ENCODE data around the gene HYPK. TPM values are rescaled to one million over a fixed set of nuclear protein-coding genes. Genes with fewer than 3 reads are reported as not detected.
A peak's percentile ranks its signal among the peaks of the same experiment; 100 is the strongest.
"Not testable (repeated sequence)": the region's sequence is repeated elsewhere in the genome, so short reads cannot be mapped to it uniquely, and the experiment has no call there.

HYPK gene
- total and polyA plus RNA-seq, 9 donors, result 3.9 to 20.3 (median 10.9) TPM

DNA sequence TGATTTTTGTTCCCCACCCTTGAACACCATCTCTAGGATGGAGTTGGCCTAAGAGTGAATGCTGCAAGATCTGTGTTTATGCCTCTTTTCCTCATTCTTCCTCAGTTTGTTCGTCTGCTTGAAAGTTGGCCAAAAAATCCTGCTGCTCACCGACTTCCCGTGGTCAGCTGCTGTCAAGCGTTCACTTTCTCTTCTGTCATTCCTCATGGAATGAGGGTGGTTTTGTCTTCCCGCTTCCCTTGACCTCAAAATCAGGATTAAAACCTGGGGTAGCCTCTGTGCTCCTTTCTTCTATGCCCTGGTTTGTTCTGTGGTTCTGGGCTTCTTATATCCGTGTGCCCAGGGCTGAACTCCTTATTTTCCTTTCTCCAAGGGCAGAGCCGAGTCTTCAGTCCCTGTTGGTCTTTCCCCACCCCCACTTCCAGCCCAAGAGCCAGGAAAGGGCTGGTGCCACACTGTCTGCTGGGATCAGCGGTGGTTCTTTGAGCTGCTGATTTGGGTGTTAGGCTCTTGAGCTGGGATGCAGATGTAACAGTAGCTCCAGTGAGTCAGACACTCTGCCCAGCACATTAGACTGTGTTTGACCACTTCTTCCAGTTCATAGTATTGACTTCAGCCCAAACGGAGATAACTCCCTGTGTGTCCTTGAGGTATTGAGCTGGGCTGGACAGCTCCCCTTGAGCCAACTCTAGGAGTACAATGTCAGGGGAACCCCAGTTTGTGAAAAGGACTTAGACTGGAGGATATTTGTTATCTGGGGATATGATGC is 5.9 kb upstream of the HYPK start:
- H3K4me3 ChIP-seq (ENCODE audit: low read length), result no peak overlapping the region
- H3K4me1 ChIP-seq (ENCODE audit: control insufficient read depth, insufficient read depth, low read length), result peaks cover 31% of the 10 kb centered on the region
- peaks cover 51% of the 10 kb centered on the region for H3K36me3 ChIP-seq (ENCODE audit: control insufficient read depth, insufficient read depth, low read length)
- H3K27me3 ChIP-seq (ENCODE audit: control insufficient read depth, insufficient read depth, low read length), result no peaks in the 10 kb centered on the region
- no peak overlapping the region for H3K27ac ChIP-seq (ENCODE audit: low read length)
- WGBS (ENCODE audit: insufficient coverage), result 50% methylated on average over 1 of the region's 9 CpGs
- DNase-seq, result no peak
- no peaks in the 10 kb centered on the region for H3K9me3 ChIP-seq (replicated peaks; ENCODE audit: control insufficient read depth, low read depth, low read length)

DNA sequence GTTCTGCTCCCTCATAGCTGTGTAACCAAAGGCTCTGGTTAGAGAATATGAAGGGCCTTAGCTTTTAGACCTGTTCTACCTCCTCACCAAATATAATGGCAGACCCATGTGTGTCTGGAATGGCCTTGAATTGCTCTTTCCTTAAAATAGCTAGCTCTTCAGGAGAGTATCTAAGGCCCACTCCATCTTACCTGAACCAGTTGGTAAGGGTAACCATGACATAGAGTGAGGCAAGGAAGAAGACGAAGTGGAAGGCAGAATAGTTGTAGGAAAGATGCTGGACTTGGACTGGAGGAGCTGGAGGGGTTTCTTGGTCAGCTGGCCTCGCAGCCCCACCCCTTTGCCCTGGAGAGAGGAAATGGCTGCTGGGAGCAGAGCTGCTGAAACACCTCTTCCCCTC is 5.2 kb upstream of the HYPK start:
- H3K27me3 ChIP-seq (ENCODE audit: control insufficient read depth, insufficient read depth, low read length), result no peaks in the 10 kb centered on the region
- H3K4me1 ChIP-seq (ENCODE audit: control insufficient read depth, insufficient read depth, low read length), result peaks cover 38% of the 10 kb centered on the region
- no peaks in the 10 kb centered on the region for H3K9me3 ChIP-seq (replicated peaks; ENCODE audit: control insufficient read depth, low read depth, low read length)
- H3K27ac ChIP-seq (ENCODE audit: low read length), result no peak overlapping the region
- H3K36me3 ChIP-seq (ENCODE audit: control insufficient read depth, insufficient read depth, low read length), result peaks cover 58% of the 10 kb centered on the region
- H3K4me3 ChIP-seq (ENCODE audit: low read length), result no peak overlapping the region
- DNase-seq, result no peak
- no CpG with 5 or more reads among the region's 2 CpGs for WGBS (ENCODE audit: insufficient coverage)

DNA sequence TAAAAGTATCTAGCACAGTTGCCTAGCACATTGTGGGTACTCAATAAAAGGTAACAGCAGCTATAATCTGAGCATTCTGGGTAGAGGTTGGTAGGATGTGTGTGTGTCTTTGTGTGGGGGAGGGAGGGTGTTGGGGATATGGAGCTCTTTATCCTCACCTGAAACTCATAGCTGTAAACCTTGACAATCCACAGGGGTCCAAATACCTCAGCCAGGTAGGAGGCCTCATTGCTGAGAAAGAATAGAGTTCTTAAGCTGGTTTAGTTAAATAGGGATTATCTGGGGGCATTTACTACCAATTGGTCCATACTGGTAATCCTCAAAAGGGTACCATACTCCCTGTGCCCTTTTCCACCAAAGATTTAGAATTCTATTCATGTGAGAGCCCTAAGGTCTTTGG is 4.4 kb upstream of the HYPK start:
- Histone ChIP-seq H3K27me3 (ENCODE audit: control insufficient read depth, insufficient read depth, low read length) (no peaks in the 10 kb centered on the region), H3K9me3 (replicated peaks; ENCODE audit: control insufficient read depth, low read depth, low read length) (no peaks in the 10 kb centered on the region), H3K4me1 (ENCODE audit: control insufficient read depth, insufficient read depth, low read length) (peaks cover 41% of the 10 kb centered on the region), H3K36me3 (ENCODE audit: control insufficient read depth, insufficient read depth, low read length) (peaks cover 58% of the 10 kb centered on the region), H3K4me3 (ENCODE audit: low read length) (no peak overlapping the region), H3K27ac (ENCODE audit: low read length) (no peak overlapping the region)
- no peak for DNase-seq

DNA sequence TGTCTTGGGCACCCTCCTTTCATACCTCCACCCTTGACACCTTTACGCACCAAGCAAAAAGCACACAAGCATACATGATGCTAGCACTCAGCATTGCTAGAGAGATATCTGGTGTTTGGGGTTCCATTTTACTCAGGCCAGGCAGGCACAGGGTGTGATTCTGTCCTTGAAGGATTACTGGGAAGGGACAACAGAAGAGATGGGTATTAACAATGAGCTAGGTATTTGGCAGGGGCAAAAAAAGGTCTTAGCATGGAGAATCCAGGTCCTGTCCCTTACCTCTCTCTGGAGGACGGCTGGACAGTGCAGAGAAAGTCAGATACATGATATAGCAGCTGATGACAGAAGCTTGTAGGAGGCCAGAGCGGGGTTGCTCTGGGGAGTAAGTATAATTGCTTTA is 3.8 kb upstream of the HYPK start:
- Histone ChIP-seq H3K27me3 (ENCODE audit: control insufficient read depth, insufficient read depth, low read length) (no peaks in the 10 kb centered on the region), H3K27ac (ENCODE audit: low read length) (peak overlapping the region; percentile 61), H3K36me3 (ENCODE audit: control insufficient read depth, insufficient read depth, low read length) (peaks cover 59% of the 10 kb centered on the region), H3K4me1 (ENCODE audit: control insufficient read depth, insufficient read depth, low read length) (peaks cover 43% of the 10 kb centered on the region), H3K9me3 (replicated peaks; ENCODE audit: control insufficient read depth, low read depth, low read length) (no peaks in the 10 kb centered on the region), H3K4me3 (ENCODE audit: low read length) (no peak overlapping the region)
- DNase-seq, result no peak
- whole genome bisulfite sequencing (ENCODE audit: insufficient coverage), result no CpG with 5 or more reads among the region's 3 CpGs

DNA sequence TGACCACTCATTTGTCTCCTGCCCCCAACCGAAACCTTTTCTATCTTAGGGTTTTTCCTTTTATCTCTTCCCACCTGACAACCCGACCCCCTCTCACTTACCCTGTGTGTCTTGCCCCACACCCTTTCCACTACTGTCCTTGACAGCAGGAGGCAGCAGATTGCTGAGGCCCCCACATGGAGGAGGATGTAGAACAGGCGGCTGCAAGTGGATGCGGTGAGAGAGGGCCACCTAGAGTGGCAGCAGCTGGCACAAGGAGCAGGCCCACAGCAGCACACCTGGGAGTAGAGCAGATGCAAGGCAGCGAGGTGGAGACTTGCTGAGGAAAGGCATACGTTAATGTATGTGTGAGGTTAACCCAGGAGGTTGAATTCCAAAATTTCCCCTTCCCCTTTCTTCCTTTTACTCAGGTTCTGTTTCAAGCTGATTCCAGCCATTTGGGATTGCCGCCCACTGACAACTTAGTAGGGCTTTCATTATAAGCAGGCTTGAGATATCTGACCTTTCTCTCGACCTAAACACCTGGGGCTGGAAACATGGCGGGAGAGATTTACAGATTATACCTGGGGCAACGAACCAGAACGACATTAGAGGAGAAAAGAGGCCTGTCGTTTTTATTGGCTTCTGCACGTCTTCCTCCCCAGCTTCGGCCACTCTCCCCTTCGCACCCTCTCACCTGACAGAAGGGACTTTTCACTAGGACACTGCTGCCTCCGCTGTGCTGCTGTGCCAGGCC is 1.0 kb upstream of the HYPK start:
- H3K4me1 ChIP-seq (ENCODE audit: control insufficient read depth, insufficient read depth, low read length), result peaks cover 30% of the 10 kb centered on the region
- H3K27ac ChIP-seq (ENCODE audit: low read length), result peak overlapping the region; percentile 97
- 82% methylated on average over 11 of the region's 16 CpGs for WGBS (ENCODE audit: insufficient coverage)
- H3K4me3 ChIP-seq (ENCODE audit: low read length), result no peak overlapping the region
- H3K27me3 ChIP-seq (ENCODE audit: control insufficient read depth, insufficient read depth, low read length), result no peaks in the 10 kb centered on the region
- DNase-seq, result no peak
- no peaks in the 10 kb centered on the region for H3K9me3 ChIP-seq (replicated peaks; ENCODE audit: control insufficient read depth, low read depth, low read length)
- H3K36me3 ChIP-seq (ENCODE audit: control insufficient read depth, insufficient read depth, low read length), result peaks cover 64% of the 10 kb centered on the region

DNA sequence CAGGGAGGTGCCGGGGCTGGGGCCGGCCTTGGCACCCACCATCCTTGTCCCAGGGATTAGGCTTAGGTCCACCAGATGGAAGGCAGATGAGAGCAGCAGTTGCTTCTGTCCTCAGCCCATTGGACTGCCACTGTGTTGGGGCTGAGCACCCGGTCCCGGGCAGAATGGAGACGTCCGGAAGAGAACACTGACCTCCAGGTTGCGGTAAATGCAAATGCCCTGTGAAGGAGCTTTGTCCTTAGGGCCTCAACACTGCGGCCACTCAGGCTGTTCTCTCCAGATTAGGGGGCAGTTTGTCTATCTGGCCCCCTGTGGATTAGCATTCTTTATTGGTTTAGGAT is 484 bp upstream of the HYPK start, which contains the start of gene SERINC4:
Gene SERINC4, minus strand, starts transcription at position 276 of the 341 bp plus-strand sequence. Its CDS starts 234 bp downstream, at position 42.
- peak within 1 kb of the TSS; percentile 90 for H3K4me3 ChIP-seq (ENCODE audit: low read length)
- peaks cover 62% of the 10 kb centered on the region for H3K36me3 ChIP-seq (ENCODE audit: control insufficient read depth, insufficient read depth, low read length)
- H3K9me3 ChIP-seq (replicated peaks; ENCODE audit: control insufficient read depth, low read depth, low read length), result no peaks in the 10 kb centered on the region
- no peak for DNase-seq
- H3K4me1 ChIP-seq (ENCODE audit: control insufficient read depth, insufficient read depth, low read length), result peaks cover 25% of the 10 kb centered on the region
- 91% methylated on average over 7 of the region's 8 CpGs for WGBS (ENCODE audit: insufficient coverage)
- H3K27ac ChIP-seq (ENCODE audit: low read length), result peak within 1 kb of the TSS; percentile 97
- H3K27me3 ChIP-seq (ENCODE audit: control insufficient read depth, insufficient read depth, low read length), result no peaks in the 10 kb centered on the region

DNA sequence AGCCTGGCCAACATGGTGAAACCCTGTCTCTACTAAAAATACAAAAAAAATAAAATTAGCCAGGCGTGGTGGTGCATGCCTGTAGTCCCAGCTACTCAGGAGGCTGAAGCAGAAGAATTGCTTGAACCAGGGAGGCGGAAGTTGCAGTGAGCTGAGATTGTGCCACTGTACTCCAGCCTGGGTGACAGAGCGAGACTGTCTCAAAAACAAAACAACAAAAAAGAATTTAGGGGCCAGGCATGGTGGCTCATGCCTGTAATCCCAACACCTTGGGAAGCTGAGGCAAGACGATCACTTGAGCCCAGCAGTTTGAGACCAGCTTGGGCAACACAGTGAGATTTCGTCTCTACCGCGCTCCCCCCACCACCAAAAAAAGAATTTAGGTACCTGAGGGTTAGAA is 2.3 kb downstream of the HYPK start:
- H3K9me3 ChIP-seq (replicated peaks; ENCODE audit: control insufficient read depth, low read depth, low read length); H3K27ac ChIP-seq (ENCODE audit: low read length); H3K27me3 ChIP-seq (ENCODE audit: control insufficient read depth, insufficient read depth, low read length); DNase-seq; H3K4me3 ChIP-seq (ENCODE audit: low read length): not testable (repeated sequence)
- H3K4me1 ChIP-seq (ENCODE audit: control insufficient read depth, insufficient read depth, low read length), result peaks cover 16% of the 10 kb centered on the region
- 95% methylated on average over 4 of the region's 7 CpGs for WGBS (ENCODE audit: insufficient coverage)
- peaks cover 64% of the 10 kb centered on the region for H3K36me3 ChIP-seq (ENCODE audit: control insufficient read depth, insufficient read depth, low read length)

DNA sequence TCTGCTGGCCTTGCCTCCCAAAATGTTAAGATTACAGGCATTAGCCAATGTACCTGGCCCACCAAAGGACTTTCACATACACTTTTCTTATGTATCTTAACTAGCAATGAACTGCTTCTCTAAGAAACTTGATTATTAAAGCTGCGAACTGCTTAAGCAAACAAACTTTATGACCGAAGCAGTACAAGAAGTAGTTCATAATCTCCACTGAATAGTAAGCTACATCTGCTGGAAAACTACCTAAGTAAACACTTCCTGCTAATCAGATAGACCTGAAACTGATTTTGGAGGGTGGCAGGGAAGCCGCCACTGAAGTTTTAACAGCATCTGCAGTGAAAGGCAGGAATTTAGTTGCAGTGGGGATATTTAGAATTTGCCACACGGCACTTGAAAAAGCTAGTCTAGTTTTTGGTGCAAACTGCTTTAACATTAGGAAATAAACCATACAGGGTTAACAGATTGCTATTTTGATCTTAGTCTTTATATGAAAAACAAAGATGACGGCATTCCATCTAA is 8.1 kb downstream of the HYPK start:
- 100% methylated on average over 1 of the region's 5 CpGs for WGBS (ENCODE audit: insufficient coverage)
- DNase-seq, result no peak
- Histone ChIP-seq H3K9me3 (replicated peaks; ENCODE audit: control insufficient read depth, low read depth, low read length) (no peaks in the 10 kb centered on the region), H3K27ac (ENCODE audit: low read length) (no peak overlapping the region), H3K4me1 (ENCODE audit: control insufficient read depth, insufficient read depth, low read length) (no peaks in the 10 kb centered on the region), H3K36me3 (ENCODE audit: control insufficient read depth, insufficient read depth, low read length) (peaks cover 81% of the 10 kb centered on the region), H3K4me3 (ENCODE audit: low read length) (no peak overlapping the region), H3K27me3 (ENCODE audit: control insufficient read depth, insufficient read depth, low read length) (no peaks in the 10 kb centered on the region)

DNA sequence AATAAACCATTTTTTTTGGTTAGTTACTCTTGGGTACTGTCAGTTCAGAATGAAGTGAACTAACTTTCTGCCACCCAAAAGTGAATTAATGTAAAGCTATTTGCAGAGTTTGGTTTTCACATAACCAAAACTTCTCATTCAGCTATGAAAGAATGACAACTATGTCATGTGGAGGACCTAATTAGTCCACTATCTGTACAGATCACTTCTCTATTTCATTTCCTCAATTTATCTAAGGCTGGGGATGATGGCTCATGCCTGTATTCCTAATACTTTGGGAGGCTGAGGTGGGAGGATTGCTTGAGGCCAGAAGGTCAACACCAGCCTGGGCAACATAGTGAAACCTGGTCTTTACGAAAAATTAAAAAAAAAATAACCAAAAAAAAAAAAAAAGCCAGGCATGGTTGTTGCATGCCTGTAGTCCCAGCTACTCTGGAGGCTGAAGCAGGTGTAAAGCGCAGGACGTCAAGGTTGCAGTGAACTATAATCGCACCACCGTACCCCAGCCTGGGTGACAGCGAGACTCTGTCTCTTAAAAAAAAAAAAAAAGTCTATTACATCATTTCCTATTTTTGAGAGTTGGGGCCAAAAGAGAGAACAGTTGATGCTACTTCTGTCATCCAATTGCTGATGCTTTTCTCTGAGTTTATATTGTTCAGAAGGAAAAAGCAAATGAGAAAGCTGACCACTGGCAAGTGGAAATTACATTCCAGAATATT is 8.7 kb downstream of the HYPK start:
- H3K4me1 ChIP-seq (ENCODE audit: control insufficient read depth, insufficient read depth, low read length), result no peaks in the 10 kb centered on the region
- no peak overlapping the region for H3K27ac ChIP-seq (ENCODE audit: low read length)
- no peaks in the 10 kb centered on the region for H3K27me3 ChIP-seq (ENCODE audit: control insufficient read depth, insufficient read depth, low read length)
- H3K4me3 ChIP-seq (ENCODE audit: low read length), result no peak overlapping the region
- DNase-seq, result no peak
- no CpG with 5 or more reads among the region's 6 CpGs for WGBS (ENCODE audit: insufficient coverage)
- no peaks in the 10 kb centered on the region for H3K9me3 ChIP-seq (replicated peaks; ENCODE audit: control insufficient read depth, low read depth, low read length)
- peaks cover 86% of the 10 kb centered on the region for H3K36me3 ChIP-seq (ENCODE audit: control insufficient read depth, insufficient read depth, low read length)

DNA sequence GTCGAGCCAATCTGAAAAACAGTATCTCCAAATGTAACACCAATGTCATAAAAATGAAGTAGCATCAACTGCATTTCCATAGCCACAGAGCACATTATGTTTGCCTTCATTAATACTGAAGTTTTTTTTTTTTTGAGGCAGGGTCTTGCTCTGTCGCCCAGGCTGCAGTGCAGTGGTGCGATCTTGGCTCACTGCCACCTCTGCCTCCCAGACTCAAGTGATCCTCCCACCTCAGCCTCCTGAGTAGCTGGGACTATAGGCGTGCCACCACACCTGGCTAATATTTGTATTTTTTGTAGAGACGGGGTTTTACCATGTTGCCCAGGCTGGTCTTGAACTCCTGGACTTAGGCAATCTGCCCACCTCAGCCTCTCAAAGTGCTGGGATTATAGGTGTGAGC is 14.7 kb downstream of the HYPK start:
- H3K36me3 ChIP-seq (ENCODE audit: control insufficient read depth, insufficient read depth, low read length), result peaks cover 70% of the 10 kb centered on the region
- 100% methylated on average over 1 of the region's 5 CpGs for WGBS (ENCODE audit: insufficient coverage)
- H3K9me3 ChIP-seq (replicated peaks; ENCODE audit: control insufficient read depth, low read depth, low read length), result not testable (repeated sequence)

More for the DNA sequence above, 14.7 kb downstream of the HYPK start:
- H3K4me1 ChIP-seq (ENCODE audit: control insufficient read depth, insufficient read depth, low read length); H3K27ac ChIP-seq (ENCODE audit: low read length); H3K4me3 ChIP-seq (ENCODE audit: low read length); H3K27me3 ChIP-seq (ENCODE audit: control insufficient read depth, insufficient read depth, low read length); DNase-seq: not testable (repeated sequence)

Measured in muscle of leg (tissue), 11 donors.